ENCODE data around the gene ARHGAP35. TPM values are rescaled to one million over a fixed set of nuclear protein-coding genes. Genes with fewer than 3 reads are reported as not detected.

The ARHGAP35 gene
- total RNA-seq, 1 experiment from 2014 or later: 81.7 TPM

DNA sequence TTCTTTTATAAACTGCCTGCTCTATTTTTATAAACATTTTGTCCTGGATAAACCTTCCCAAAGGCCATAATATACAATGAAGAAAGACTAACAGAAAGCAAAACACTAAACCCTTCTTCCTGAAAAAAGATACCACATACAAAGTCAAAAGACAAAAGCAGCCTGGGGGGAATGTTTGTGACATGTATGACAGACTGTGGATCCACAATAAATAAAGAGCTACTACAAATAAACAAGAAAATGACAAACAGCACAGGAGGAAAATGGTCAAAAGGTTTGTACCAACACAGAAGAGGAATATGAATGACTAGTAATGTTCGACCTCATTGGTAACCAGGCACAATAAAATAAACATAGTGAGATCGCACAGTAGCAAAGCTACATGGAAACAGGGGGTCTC lies 29.9 kb upstream of the ARHGAP35 start:
- ChIA-PET POLR2A (no interaction called here), CTCF (no interaction called here)
- intact Hi-C loops (cut with micrococcal nuclease; ENCODE audit: unreplicated experiment): no loop called here
- H3K27me3 Mint-ChIP-seq (ENCODE audit: insufficient read depth, unreplicated experiment): no peaks in the 10 kb centered on the region
- H3K36me3 Mint-ChIP-seq (ENCODE audit: insufficient read depth, unreplicated experiment): peaks cover 21% of the 10 kb centered on the region
- BruUV-seq (replicated peaks): no TSS peak
- H3K9me3 Mint-ChIP-seq (ENCODE audit: unreplicated experiment): peaks cover 10% of the 10 kb centered on the region
- Histone ChIP-seq H3K9me3 (peaks cover 3% of the 10 kb centered on the region; the same call in 1 of the 2 replicates), H3K4me1 (peaks cover 5% of the 10 kb centered on the region), H3K4me3 (ENCODE audit: low read depth, low read length) (no peak overlapping the region), H3K27me3 (replicated peaks; ENCODE audit: control insufficient read depth, insufficient read depth, low read length) (no peaks in the 10 kb centered on the region), H3K36me3 (ENCODE audit: control insufficient read depth, insufficient read depth, low read length) (no peaks in the 10 kb centered on the region)
- H3K4me1 Mint-ChIP-seq (ENCODE audit: low read depth, unreplicated experiment): peaks cover 13% of the 10 kb centered on the region
- no peak for DNase-seq
- H3K4me3 Mint-ChIP-seq (ENCODE audit: unreplicated experiment): no peak overlapping the region
- TF ChIP-seq, protein P1, sequence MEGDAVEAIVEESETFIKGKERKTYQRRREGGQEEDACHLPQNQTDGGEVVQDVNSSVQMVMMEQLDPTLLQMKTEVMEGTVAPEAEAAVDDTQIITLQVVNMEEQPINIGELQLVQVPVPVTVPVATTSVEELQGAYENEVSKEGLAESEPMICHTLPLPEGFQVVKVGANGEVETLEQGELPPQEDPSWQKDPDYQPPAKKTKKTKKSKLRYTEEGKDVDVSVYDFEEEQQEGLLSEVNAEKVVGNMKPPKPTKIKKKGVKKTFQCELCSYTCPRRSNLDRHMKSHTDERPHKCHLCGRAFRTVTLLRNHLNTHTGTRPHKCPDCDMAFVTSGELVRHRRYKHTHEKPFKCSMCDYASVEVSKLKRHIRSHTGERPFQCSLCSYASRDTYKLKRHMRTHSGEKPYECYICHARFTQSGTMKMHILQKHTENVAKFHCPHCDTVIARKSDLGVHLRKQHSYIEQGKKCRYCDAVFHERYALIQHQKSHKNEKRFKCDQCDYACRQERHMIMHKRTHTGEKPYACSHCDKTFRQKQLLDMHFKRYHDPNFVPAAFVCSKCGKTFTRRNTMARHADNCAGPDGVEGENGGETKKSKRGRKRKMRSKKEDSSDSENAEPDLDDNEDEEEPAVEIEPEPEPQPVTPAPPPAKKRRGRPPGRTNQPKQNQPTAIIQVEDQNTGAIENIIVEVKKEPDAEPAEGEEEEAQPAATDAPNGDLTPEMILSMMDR (IDR thresholded peaks at IDR 0.05; ENCODE audit: insufficient read depth in 1 of 2, low read depth in 1 of 2, low read length in 1 of 2, severe bottlenecking in 1 of 2, unreplicated experiment in 1 of 2): no peak
- H3K27ac Mint-ChIP-seq (ENCODE audit: unreplicated experiment): no peak overlapping the region

DNA sequence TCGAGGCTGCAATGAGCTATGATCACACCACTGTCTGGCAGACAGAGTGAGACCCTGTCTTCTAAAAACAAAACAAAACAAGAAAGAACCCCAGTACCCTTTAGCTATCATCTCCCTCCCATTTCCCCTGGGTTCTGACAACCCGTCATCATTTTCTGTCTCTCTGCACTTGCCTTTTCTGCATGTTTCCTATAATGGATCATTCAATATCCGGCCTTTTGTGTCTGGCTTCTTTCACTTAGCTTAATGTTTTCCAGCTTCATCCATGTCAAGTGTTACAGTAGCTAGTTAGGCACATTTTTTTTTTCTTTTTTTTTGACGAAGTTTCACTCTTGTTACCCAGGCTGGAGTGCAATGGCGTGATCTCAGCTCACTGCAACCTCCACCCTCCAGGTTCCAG lies 26.7 kb upstream of the ARHGAP35 start:
- Mint-ChIP-seq H3K4me3 (ENCODE audit: unreplicated experiment) (no peak overlapping the region), H3K27ac (ENCODE audit: unreplicated experiment) (no peak overlapping the region), H3K36me3 (ENCODE audit: insufficient read depth, unreplicated experiment) (peaks cover 47% of the 10 kb centered on the region), H3K4me1 (ENCODE audit: low read depth, unreplicated experiment) (peaks cover 10% of the 10 kb centered on the region), H3K27me3 (ENCODE audit: insufficient read depth, unreplicated experiment) (no peaks in the 10 kb centered on the region), H3K9me3 (ENCODE audit: unreplicated experiment) (peaks cover 10% of the 10 kb centered on the region)
- ChIA-PET POLR2A (interaction anchor here (0.6 kb wide), 2 partner anchors 471 to 1142 kb away, joined by 3 to 7 read pairs; no protein-coding TSS in a partner anchor), CTCF (no interaction called here)
- H3K27me3 ChIP-seq (replicated peaks; ENCODE audit: control insufficient read depth, insufficient read depth, low read length): no peaks in the 10 kb centered on the region
- TF ChIP-seq, protein P1 (IDR thresholded peaks at IDR 0.05; ENCODE audit: insufficient read depth in 1 of 2, low read depth in 1 of 2, low read length in 1 of 2, severe bottlenecking in 1 of 2, unreplicated experiment in 1 of 2): no peak
- H3K4me3 ChIP-seq (ENCODE audit: low read depth, low read length): no peak overlapping the region
- intact Hi-C loops (cut with micrococcal nuclease; ENCODE audit: unreplicated experiment): no loop called here
- H3K9me3 ChIP-seq: peaks cover 3% of the 10 kb centered on the region; the same call in 1 of the 2 replicates
- DNase-seq: no peak
- H3K4me1 ChIP-seq: peaks cover 5% of the 10 kb centered on the region
- no peaks in the 10 kb centered on the region for H3K36me3 ChIP-seq (ENCODE audit: control insufficient read depth, insufficient read depth, low read length)
- no TSS peak for BruUV-seq (replicated peaks)

DNA sequence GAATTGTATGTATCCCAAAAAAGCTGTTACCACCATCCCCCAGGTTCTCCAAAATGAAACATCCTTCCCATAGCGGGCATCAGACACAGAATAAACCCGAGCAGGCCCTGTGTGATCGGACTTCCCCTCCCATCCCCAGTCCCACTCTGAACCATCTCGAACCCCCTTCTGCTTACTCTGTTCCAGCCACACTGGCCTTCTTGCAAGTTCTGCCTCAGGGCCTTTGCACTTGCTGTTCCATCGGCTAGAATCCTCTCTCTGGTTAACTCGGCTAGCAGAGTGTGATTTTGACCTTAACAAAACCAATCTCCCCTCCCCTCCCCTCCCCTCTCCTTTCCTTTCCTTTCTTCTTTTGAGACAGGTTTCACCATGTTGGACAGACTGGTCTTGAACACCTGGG lies 25.8 kb upstream of the ARHGAP35 start:
- peaks cover 4% of the 10 kb centered on the region for H3K4me1 Mint-ChIP-seq (ENCODE audit: low read depth, unreplicated experiment)
- POLR2A ChIA-PET: interaction anchor here (0.6 kb wide), 1 partner anchor 1143 kb away, joined by 3 read pairs; no protein-coding TSS in a partner anchor
- no peaks in the 10 kb centered on the region; the same call in 1 of the 2 replicates for H3K36me3 ChIP-seq (ENCODE audit: control insufficient read depth, insufficient read depth, low read length)
- BruUV-seq (replicated peaks): no TSS peak
- H3K4me1 ChIP-seq: no peaks in the 10 kb centered on the region; the same call in 1 of the 2 replicates
- peaks cover 10% of the 10 kb centered on the region for H3K9me3 Mint-ChIP-seq (ENCODE audit: unreplicated experiment)
- no peaks in the 10 kb centered on the region for H3K27me3 ChIP-seq (replicated peaks; ENCODE audit: control insufficient read depth, insufficient read depth, low read length)
- H3K4me3 ChIP-seq (ENCODE audit: low read depth, low read length): no peak overlapping the region
- TF ChIP-seq, protein P1 (IDR thresholded peaks at IDR 0.05; ENCODE audit: insufficient read depth in 1 of 2, low read depth in 1 of 2, low read length in 1 of 2, severe bottlenecking in 1 of 2, unreplicated experiment in 1 of 2): no peak
- no peak overlapping the region for H3K4me3 Mint-ChIP-seq (ENCODE audit: unreplicated experiment)
- intact Hi-C loops (cut with micrococcal nuclease; ENCODE audit: unreplicated experiment): no loop called here
- CTCF ChIA-PET: no interaction called here
- DNase-seq: no peak
- H3K36me3 Mint-ChIP-seq (ENCODE audit: insufficient read depth, unreplicated experiment): peaks cover 55% of the 10 kb centered on the region
- H3K27me3 Mint-ChIP-seq (ENCODE audit: insufficient read depth, unreplicated experiment): no peaks in the 10 kb centered on the region
- H3K9me3 ChIP-seq: peaks cover 3% of the 10 kb centered on the region; the same call in 1 of the 2 replicates
- no peak overlapping the region for H3K27ac Mint-ChIP-seq (ENCODE audit: unreplicated experiment)
